Subcutaneous abdominal adipose tissue (tissue), 5 donors: Measurements from ENCODE around the gene ZNRD2.
"Not testable (repeated sequence)": the region's sequence is repeated elsewhere in the genome, so short reads cannot be mapped to it uniquely, and the experiment has no call there.

ENCODE experiments used
- H3K27ac ChIP-seq: one replicate; pipeline ENCODE4 v1.7.0; 2013; ENCODE audit warnings: low read depth, mild to moderate bottlenecking, inconsistent platforms, low read length, moderate library complexity
- H3K27me3 ChIP-seq, 5 donors: one replicate each; pipeline ENCODE4 v1.7.0; 2013; ENCODE audit warnings: low read length in 5 of 5, inconsistent platforms in 1 of 5; ENCODE audit not compliant: control insufficient read depth in 5 of 5, insufficient read depth in 4 of 5
- H3K36me3 ChIP-seq, 5 donors: one replicate each; pipeline ENCODE4 v1.7.0; 2013; ENCODE audit warnings: low read length in 5 of 5; ENCODE audit not compliant: control insufficient read depth in 5 of 5, insufficient read depth in 5 of 5
- H3K4me1 ChIP-seq, 5 donors: one replicate each; pipeline ENCODE4 v1.7.0; 2013; ENCODE audit warnings: low read length in 5 of 5, mild to moderate bottlenecking in 3 of 5, moderate library complexity in 1 of 5; ENCODE audit not compliant: control insufficient read depth in 5 of 5, insufficient read depth in 5 of 5
- H3K4me3 ChIP-seq, 5 donors: one replicate each; pipeline ENCODE4 v1.7.0; 2013; ENCODE audit warnings: low read length in 5 of 5, low read depth in 1 of 5
- H3K9ac ChIP-seq, 5 donors: one replicate each; pipeline ENCODE4 v1.7.0; 2013; ENCODE audit warnings: low read length in 5 of 5, mild to moderate bottlenecking in 4 of 5, moderate library complexity in 3 of 5
- H3K9me3 ChIP-seq, 5 donors: one replicate each; pipeline ENCODE4 v1.7.0; 2013; ENCODE audit warnings: low read length in 5 of 5; ENCODE audit not compliant: control insufficient read depth in 5 of 5
- donor health status: healthy.
- donor health status: healthy.
- donor health status: healthy.
- donor health status: healthy.
- donor health status: healthy.

ZNRD2 gene

GRCh38 chr11:65562788-65563187 lies 7.5 kb upstream of the ZNRD2 start:
- H3K4me1 ChIP-seq = peaks cover 4 to 35% (median 29%) of the 10 kb centered on the region in 5 donors
- peaks cover 0 to 5% (median 0%) of the 10 kb centered on the region in 5 donors for H3K36me3 ChIP-seq
- H3K4me3 ChIP-seq = no peak overlapping the region
- no peaks in the 10 kb centered on the region for H3K27me3 ChIP-seq
- H3K9ac ChIP-seq = no peak overlapping the region
- H3K27ac ChIP-seq = no peak overlapping the region
- no peaks in the 10 kb centered on the region for H3K9me3 ChIP-seq

GRCh38 chr11:65563601-65564000 lies 6.7 kb upstream of the ZNRD2 start:
- no peak overlapping the region for H3K4me3 ChIP-seq
- H3K4me1 ChIP-seq = peaks cover 4 to 42% (median 29%) of the 10 kb centered on the region in 5 donors
- H3K9ac ChIP-seq = no peak overlapping the region
- H3K36me3 ChIP-seq = peaks cover 0 to 5% (median 0%) of the 10 kb centered on the region in 5 donors
- H3K27ac ChIP-seq = no peak overlapping the region
- no peaks in the 10 kb centered on the region for H3K27me3 ChIP-seq
- H3K9me3 ChIP-seq = no peaks in the 10 kb centered on the region

- not testable (repeated sequence) for H3K27ac ChIP-seq, H3K36me3 ChIP-seq, H3K27me3 ChIP-seq, H3K4me3 ChIP-seq, H3K9me3 ChIP-seq, H3K9ac ChIP-seq
- H3K4me1 ChIP-seq = peaks cover 8 to 41% (median 27%) of the 10 kb centered on the region in 5 donors
These were observed 5.3 kb upstream of the ZNRD2 start for GRCh38 chr11:65564879-65565559.

- no peaks in the 10 kb centered on the region for H3K9me3 ChIP-seq
- H3K4me3 ChIP-seq = no peak overlapping the region
- no peaks in the 10 kb centered on the region for H3K27me3 ChIP-seq
- H3K9ac ChIP-seq = no peak overlapping the region
- H3K4me1 ChIP-seq = peaks cover 6 to 38% (median 24%) of the 10 kb centered on the region in 5 donors
- H3K27ac ChIP-seq = no peak overlapping the region
- H3K36me3 ChIP-seq = peaks cover 0 to 8% (median 3%) of the 10 kb centered on the region in 5 donors
These were observed 4.4 kb upstream of the ZNRD2 start for GRCh38 chr11:65565624-65566453.

DNA sequence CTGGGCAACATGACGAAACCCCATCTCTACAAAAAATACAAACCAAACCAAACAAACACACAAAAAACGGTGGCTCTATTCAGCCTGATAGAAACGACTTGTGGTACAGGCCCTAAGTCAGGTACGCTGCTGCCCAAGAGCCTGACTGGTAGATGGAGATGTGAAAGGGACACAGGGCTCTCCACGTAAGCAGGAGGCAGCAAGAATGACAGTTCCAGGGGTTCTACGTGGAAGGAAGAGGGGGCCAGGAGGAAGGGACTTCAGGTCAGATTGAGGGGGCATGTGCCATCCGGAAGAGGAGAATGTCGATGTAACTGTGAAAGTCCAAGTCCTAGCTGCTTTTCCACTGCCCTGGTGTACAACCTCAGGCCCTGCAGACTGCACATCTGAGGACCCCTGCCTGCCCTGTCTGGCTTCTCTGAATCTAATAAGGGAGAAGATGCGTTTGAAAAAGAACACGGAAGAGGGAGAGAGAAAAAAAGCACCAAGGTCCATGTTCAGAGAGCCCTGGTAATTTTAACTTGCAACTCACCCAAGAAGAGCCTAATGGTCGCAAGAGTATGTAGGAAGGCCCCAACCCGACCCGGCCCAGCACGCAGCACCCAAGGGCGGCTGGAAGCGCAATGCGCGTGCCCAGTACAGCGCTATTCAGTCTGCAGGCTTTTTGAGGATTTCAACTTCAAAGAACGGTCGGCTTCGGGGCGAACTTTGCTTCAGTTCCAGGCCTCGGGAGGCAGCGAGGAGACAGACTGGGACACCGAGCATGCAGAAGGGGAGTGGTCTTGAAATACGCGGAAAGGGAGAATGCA lies 909 bp upstream of the ZNRD2 start:
- H3K27ac ChIP-seq = peak overlapping the region; percentile 97
- H3K4me1 ChIP-seq = peaks cover 10 to 59% (median 47%) of the 10 kb centered on the region in 5 donors
- peak overlapping the region; percentile 83 to 97 (median 89) for H3K4me3 ChIP-seq
- no peaks in the 10 kb centered on the region for H3K9me3 ChIP-seq
- H3K36me3 ChIP-seq = peaks cover 0 to 8% (median 3%) of the 10 kb centered on the region in 5 donors
- peak overlapping the region; percentile 87 to 97 (median 91) for H3K9ac ChIP-seq
- H3K27me3 ChIP-seq = no peaks in the 10 kb centered on the region

DNA sequence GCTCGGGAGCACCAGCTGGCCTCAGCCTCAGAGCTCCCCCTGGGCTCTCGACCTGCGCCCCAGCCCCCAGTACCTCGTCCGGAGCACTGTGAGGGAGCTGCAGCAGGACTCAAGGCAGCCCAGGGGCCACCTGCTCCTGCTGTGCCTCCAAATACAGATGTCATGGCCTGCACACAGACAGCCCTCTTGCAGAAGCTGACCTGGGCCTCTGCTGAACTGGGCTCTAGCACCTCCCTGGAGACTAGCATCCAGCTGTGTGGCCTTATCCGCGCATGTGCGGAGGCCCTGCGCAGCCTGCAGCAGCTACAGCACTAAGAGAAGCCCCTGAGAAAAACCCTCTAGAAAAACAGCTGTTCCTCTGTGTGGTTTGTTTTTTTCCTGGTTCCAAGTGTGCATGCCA lies 1.1 kb downstream of the ZNRD2 start:
- peaks cover 12 to 76% (median 62%) of the 10 kb centered on the region in 5 donors for H3K4me1 ChIP-seq
- peaks cover 0 to 8% (median 3%) of the 10 kb centered on the region in 5 donors for H3K36me3 ChIP-seq
- H3K4me3 ChIP-seq = peak overlapping the region; percentile 72 to 97 (median 87)
- H3K27ac ChIP-seq = peak overlapping the region; percentile 97
- H3K9me3 ChIP-seq = no peaks in the 10 kb centered on the region
- H3K9ac ChIP-seq = peak overlapping the region in 3 of 5 donors; percentile 90 to 97 (median 91)
- H3K27me3 ChIP-seq = no peaks in the 10 kb centered on the region

- Histone ChIP-seq H3K4me1 (peaks cover 12 to 78% (median 67%) of the 10 kb centered on the region in 5 donors), H3K9me3 (no peaks in the 10 kb centered on the region), H3K9ac (peak overlapping the region in 2 of 5 donors; percentile 4 to 63), H3K27me3 (no peaks in the 10 kb centered on the region), H3K27ac (peak overlapping the region; percentile 83), H3K36me3 (peaks cover 0 to 4% (median 3%) of the 10 kb centered on the region in 5 donors), H3K4me3 (peak overlapping the region; percentile 50 to 97 (median 72))
These were observed 1.7 kb downstream of the ZNRD2 start for GRCh38 chr11:65571940-65572339.

DNA sequence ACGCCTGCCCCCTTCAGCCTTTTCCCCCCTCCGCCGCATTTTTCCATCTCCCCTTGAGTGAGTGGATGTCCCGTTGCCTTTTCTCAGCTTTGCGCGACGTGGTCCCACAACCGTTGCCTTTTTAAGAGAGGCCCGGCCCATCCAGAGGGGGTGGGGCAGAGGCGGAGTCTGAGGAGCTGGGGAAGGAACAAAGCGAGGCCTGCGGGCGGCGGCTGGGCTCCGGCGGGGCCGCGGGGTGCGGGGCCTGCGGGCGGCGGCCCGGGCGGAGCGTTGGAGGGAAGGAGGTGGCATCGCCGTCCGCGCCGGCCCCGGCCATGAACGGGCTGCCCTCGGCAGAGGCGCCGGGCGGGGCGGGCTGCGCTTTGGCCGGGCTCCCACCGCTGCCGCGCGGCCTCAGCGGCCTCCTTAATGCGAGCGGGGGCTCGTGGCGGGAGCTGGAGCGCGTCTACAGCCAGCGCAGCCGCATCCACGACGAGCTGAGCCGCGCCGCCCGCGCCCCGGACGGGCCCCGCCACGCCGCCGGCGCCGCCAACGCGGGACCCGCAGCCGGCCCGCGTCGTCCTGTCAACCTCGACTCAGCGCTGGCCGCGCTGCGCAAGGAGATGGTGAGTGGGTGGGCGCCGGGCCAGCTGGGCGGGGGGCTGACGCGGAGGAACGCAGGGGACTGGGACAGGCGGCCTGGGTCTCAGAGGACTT lies 2.2 kb downstream of the ZNRD2 start, which contains the start of gene FAM89B:
Gene FAM89B, plus strand, starts transcription at position 183 of the 696 bp plus-strand sequence. Its CDS starts 132 bp downstream, at position 315.
- H3K36me3 ChIP-seq = peaks cover 0 to 4% (median 3%) of the 10 kb centered on the region in 5 donors
- peak within 1 kb of the TSS; percentile 72 to 97 (median 87) for H3K4me3 ChIP-seq
- peaks cover 12 to 84% (median 73%) of the 10 kb centered on the region in 5 donors for H3K4me1 ChIP-seq
- no peaks in the 10 kb centered on the region for H3K9me3 ChIP-seq
- H3K27me3 ChIP-seq = no peaks in the 10 kb centered on the region
- peak within 1 kb of the TSS; percentile 4 to 97 (median 72) for H3K9ac ChIP-seq
- H3K27ac ChIP-seq = peak within 1 kb of the TSS; percentile 84
